Ovary (tissue), 10 donors: ENCODE data around the gene CD40. TPM values are rescaled to one million over a fixed set of nuclear protein-coding genes. Genes with fewer than 3 reads are reported as not detected.

ENCODE experiments used
- DNase-seq, 5 donors: peaks; one replicate each; pipeline ENCODE4 v3.0.0-alpha.2; 2019 to 2020
- H3K27ac ChIP-seq, 2 donors: fragments of 200-600 bp; one replicate each; pipeline versions ENCODE4 v1.5.1 to v1.8.0; 2019 to 2022
- H3K27me3 ChIP-seq: fragments of 200-600 bp; one replicate; pipeline ENCODE4 v1.8.0; 2022
- H3K36me3 ChIP-seq: fragments of 200-600 bp; sonication (generic); one replicate; pipeline ENCODE4 v1.5.1; 2019
- H3K4me1 ChIP-seq: one replicate; pipeline ENCODE4 v1.8.1; 2013; ENCODE audit warnings: mild to moderate bottlenecking, moderate library complexity; ENCODE audit not compliant: insufficient read depth
- H3K4me3 ChIP-seq: fragments of 200-600 bp; sonication (generic); one replicate; pipeline ENCODE4 v1.5.1; 2017
- H3K9me3 ChIP-seq, 2 donors: fragments of 200-600 bp in 1 of 2; sonication (generic) in 1 of 2; one replicate each; pipeline versions ENCODE4 v1.5.1 to v1.8.1; 2013 to 2019; ENCODE audit warnings: mild to moderate bottlenecking in 1 of 2, moderate library complexity in 1 of 2
- EP300 ChIP-seq: sonication (generic); formaldehyde crosslinking; IDR thresholded peaks from one replicate; pipeline ENCODE4 v1.6.1; 2017; ENCODE audit warnings: antibody characterized with exemption
- POLR2A ChIP-seq: fragments of 450-650 bp; IDR thresholded peaks from one replicate; pipeline ENCODE4 v1.6.1; 2017; ENCODE audit warnings: antibody characterized with exemption, mild to moderate bottlenecking, moderate library complexity
- WGBS, 3 donors: extraction: QIAGEN DNeasy Blood & Tissue Kit in 1 of 3; methylation state at CpG; one replicate each; pipeline versions ENCODE4 v1.1.5 to v1.1.7; 2013 to 2017; 5-methylcytosine and 5-hydroxymethylcytosine counted together
- intact Hi-C, 4 donors: fragments of 100-400 bp; cut with DNase I; formaldehyde crosslinking; loops; one replicate each; pipeline versions ENCODE4 v1.11.0 to v1.15.1; 2022 to 2023
- long read RNA-seq, 3 donors: library from polyadenylated mRNA in 2 of 3; unstranded in 2 of 3; transcript quantifications; one replicate each; pipeline ENCODE4 v2.0.0 and lab custom pipeline, GENCODE V29; 2021 to 2026
- polyA plus RNA-seq, 2 donors: library from polyadenylated mRNA; stranded (reverse); fragments of 200-250 nt in 1 of 2; fragments of 350-450 nt in 1 of 2; fragmentation: Illumina TruSeq in 1 of 2; extraction: RNeasy Lipid Tissue Mini Kit (QIAGEN cat#74804) in 1 of 2; gene quantifications; one replicate each; pipeline ENCODE4 v1.2.3, GENCODE V29; 2013 to 2014
- total RNA-seq, 7 donors: library from RNA; depleted of rRNA in 2 of 7; stranded (reverse); fragments of >200 nt in 2 of 7; fragmentation: NEBNext Ultra II Directional in 3 of 7; extraction: Animal tissue kit (Norgen Biotek cat#: 25700) in 3 of 7; gene quantifications; one replicate each; pipeline versions ENCODE4 v1.1.0 to v1.2.4, GENCODE V29; 2016 to 2023
- TF ChIP-seq, protein P1 (sequence below), 3 donors: fragments of 450-650 bp in 2 of 3; fragments of 200-600 bp in 1 of 3; IDR thresholded peaks; one replicate each; pipeline versions ENCODE4 v1.5.1 to v1.8.0; 2016 to 2022; ENCODE audit warnings: antibody characterized with exemption in 3 of 3, mild to moderate bottlenecking in 1 of 3
- donor health status: DM: no; HTN: no; CAD: no; lungs with moderate emphysema.
- donor health status: DM: no; HTN: no; CAD: no.
- donor health status: Bipolar disorder and iron deficiency.
- donor health status: DM: yes; HTN: yes; CAD: no.
- donor health status: DM: no; HTN: no; CAD: no.
- donor health status: DM: yes; HTN: yes; CAD: no.

CD40 gene
- total RNA-seq (10 to 100 TPM; 14.4 to 28.0 (median 21.3) TPM), polyA plus RNA-seq (10 to 100 TPM; 21.6 to 35.7 TPM)
- long read RNA-seq, donor 1, transcript CD40-202 (9 exons, 1,729 nt), result major isoform, 75 of 123 reads
- long read RNA-seq, donor 1, transcript CD40-201 (8 exons, 1,623 nt), result minor isoform, 6 of 123 reads
- long read RNA-seq, donor 1, transcript CD40-204 (8 exons, 822 nt), result minor isoform, 7 of 123 reads
- long read RNA-seq, donor 1, partial matches to known transcripts, result 3 of 123 reads
- long read RNA-seq, donor 1, other reads (novel, unspliced or antisense), result 32 of 123 reads
- long read RNA-seq, donor 2, result 0 reads
- long read RNA-seq, donor 3, transcript CD40-202 (9 exons, 1,729 nt), result major isoform, 27 of 46 reads
- long read RNA-seq, donor 3, partial matches to known transcripts, result 4 of 46 reads
- long read RNA-seq, donor 3, other reads (novel, unspliced or antisense), result 11 of 46 reads

DNA sequence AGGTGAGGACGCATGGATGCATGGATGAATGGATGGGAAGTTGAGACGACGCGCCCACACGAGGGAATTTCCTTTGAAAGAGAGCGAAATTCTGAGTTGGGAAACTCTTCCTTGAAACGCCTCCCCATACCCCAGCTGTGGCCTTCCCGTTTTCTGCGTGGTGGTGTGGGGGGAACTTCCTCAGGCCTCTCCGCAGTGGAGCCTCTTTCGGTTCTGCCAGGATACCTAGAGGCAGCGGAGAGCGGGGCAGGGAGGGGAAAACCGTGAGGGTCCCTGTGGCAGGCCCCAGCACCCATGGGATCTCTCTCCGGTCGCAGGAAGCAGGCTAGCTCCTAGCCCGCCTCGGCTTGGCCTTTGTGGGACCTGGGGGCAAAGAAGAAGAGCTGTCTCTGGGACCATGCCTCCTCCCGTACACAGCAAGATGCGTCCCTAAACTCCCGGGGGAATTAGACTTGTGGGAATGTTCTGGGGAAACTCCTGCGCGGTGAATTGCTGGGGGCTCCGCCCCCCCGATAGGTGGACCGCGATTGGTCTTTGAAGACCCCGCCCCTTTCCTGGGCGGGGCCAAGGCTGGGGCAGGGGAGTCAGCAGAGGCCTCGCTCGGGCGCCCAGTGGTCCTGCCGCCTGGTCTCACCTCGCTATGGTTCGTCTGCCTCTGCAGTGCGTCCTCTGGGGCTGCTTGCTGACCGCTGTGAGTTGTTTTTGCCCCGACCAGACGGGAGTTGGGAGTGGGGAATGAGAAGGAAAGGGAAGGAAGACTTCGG is at the start of gene CD40:
TSS of gene CD40 (plus strand) at position 611 of the 764 bp plus-strand sequence. CDS start at position 641, 30 bp downstream.
- intact Hi-C loops, result no loop called here
- Histone ChIP-seq H3K9me3 (no peaks in the 10 kb centered on the region), H3K4me1 (peaks cover 3% of the 10 kb centered on the region), H3K27ac (peak within 1 kb of the TSS; percentile 89 to 93), H3K36me3 (no peaks in the 10 kb centered on the region), H3K4me3 (peak within 1 kb of the TSS; percentile 60), H3K27me3 (no peaks in the 10 kb centered on the region)
- TF ChIP-seq, protein P1, sequence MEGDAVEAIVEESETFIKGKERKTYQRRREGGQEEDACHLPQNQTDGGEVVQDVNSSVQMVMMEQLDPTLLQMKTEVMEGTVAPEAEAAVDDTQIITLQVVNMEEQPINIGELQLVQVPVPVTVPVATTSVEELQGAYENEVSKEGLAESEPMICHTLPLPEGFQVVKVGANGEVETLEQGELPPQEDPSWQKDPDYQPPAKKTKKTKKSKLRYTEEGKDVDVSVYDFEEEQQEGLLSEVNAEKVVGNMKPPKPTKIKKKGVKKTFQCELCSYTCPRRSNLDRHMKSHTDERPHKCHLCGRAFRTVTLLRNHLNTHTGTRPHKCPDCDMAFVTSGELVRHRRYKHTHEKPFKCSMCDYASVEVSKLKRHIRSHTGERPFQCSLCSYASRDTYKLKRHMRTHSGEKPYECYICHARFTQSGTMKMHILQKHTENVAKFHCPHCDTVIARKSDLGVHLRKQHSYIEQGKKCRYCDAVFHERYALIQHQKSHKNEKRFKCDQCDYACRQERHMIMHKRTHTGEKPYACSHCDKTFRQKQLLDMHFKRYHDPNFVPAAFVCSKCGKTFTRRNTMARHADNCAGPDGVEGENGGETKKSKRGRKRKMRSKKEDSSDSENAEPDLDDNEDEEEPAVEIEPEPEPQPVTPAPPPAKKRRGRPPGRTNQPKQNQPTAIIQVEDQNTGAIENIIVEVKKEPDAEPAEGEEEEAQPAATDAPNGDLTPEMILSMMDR (IDR thresholded peaks at IDR 0.05), result peak in 1 of 3 donors; percentile 7
- no peak for TF ChIP-seq EP300
- peak; percentile 50 for TF ChIP-seq POLR2A
- DNase-seq, result peak; percentile 92 to 95 (median 93)
- WGBS, 3 donors, result 3 to 8% (median 4%) methylated on average over 35 to 40 of the region's 40 CpGs

DNA sequence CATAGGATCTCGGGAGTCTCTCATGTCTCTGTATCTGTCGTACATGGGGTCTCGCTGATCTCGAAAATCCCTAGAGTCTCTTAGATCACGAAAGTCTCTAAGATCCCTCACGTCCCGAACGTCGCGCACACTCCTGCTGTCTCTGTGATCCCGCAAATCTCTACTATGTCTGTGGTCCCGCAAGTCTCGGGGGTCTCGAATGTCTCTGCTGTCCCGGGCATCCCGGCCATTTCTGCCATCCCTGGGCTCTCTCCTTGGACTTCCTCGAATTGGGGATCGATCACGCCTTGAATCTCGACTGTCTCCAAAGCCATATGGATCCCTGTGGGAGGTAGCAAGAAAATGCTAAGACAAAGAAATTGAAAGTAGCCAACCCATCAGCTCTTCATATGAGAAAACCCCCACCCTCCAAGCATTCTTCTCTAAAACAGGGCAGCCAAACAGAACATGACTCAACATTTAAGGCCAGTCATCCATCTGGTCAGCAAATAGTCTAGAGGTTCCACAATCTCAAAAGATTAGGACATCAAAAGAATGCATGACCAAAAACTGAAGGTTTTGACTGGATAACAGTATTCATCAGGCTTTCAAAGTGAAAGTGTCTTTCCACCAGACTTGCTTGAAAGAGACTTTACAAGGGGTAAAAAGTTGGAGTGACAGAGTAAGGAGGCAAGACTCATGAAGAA is 47.8 kb upstream of the CD40 start:
- Histone ChIP-seq H3K4me3 (no peak overlapping the region), H3K27me3 (no peaks in the 10 kb centered on the region), H3K4me1 (peaks cover 3% of the 10 kb centered on the region), H3K9me3 (no peaks in the 10 kb centered on the region), H3K27ac (no peak overlapping the region), H3K36me3 (peaks cover 5% of the 10 kb centered on the region)
- intact Hi-C loops, result no loop called here
- DNase-seq, result no peak
- TF ChIP-seq POLR2A (no peak), EP300 (no peak)
- TF ChIP-seq, protein P1 (IDR thresholded peaks at IDR 0.05), result no peak
- 93 to 95% (median 94%) methylated on average over 20 of the region's 20 CpGs for WGBS, 3 donors

DNA sequence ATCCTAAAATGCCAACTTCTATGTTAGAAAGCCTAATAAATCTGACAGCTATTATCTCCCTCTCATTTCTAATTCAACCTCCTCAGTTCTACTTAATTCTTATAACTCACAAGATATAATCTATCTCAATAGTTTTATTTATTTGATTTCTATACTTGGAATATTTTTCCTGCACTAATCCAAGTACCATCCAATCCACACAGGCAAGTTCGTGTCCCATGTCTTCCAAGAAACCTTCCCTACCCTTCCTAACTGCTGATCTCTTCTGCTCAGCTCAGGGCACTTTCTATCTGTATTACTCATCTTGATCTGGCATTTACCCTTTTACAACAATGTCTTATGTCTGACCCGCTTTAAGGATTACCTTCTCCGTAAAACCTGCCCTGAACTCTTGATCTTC is 46.5 kb upstream of the CD40 start:
- Histone ChIP-seq H3K4me3 (no peak overlapping the region), H3K36me3 (peaks cover 4% of the 10 kb centered on the region), H3K27me3 (no peaks in the 10 kb centered on the region), H3K4me1 (peaks cover 3% of the 10 kb centered on the region), H3K9me3 (no peaks in the 10 kb centered on the region), H3K27ac (no peak overlapping the region)
- intact Hi-C loops, result no loop called here
- 91 to 97% (median 94%) methylated on average over 3 of the region's 3 CpGs for WGBS, 3 donors
- TF ChIP-seq, protein P1 (IDR thresholded peaks at IDR 0.05), result no peak
- no peak for TF ChIP-seq POLR2A
- no peak for TF ChIP-seq EP300
- no peak for DNase-seq

DNA sequence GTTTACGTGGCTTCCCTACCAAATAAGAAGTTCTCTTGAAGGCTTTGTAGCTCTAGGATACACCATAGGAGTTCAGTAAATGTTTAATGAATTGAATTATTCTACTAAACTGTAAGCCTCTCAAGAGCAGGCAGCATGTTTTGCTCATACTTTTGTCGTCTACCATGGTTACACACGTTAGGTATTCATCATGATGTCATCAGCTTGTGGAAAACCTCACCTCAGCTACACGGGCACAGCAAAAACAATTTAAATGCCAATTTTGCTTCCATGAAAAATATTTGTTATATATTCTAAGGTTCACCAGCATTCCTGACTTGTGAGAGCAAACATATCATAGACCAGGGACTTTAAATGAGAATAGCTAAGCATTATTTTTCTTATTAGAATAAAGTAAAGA is 45.1 kb upstream of the CD40 start:
- no peaks in the 10 kb centered on the region for H3K36me3 ChIP-seq
- H3K4me3 ChIP-seq, result no peak overlapping the region
- 85 to 93% (median 86%) methylated on average over 4 of the region's 4 CpGs for WGBS, 3 donors
- H3K9me3 ChIP-seq, result no peaks in the 10 kb centered on the region
- H3K27me3 ChIP-seq, result no peaks in the 10 kb centered on the region
- peaks cover 3% of the 10 kb centered on the region for H3K4me1 ChIP-seq
- TF ChIP-seq POLR2A, result no peak
- TF ChIP-seq, protein P1 (IDR thresholded peaks at IDR 0.05), result no peak
- no peak overlapping the region for H3K27ac ChIP-seq
- no peak for DNase-seq
- intact Hi-C loops, result no loop called here
